DMS153 (cell line): Measurements from ENCODE around the gene GPSM3.

Source experiments
- DNase-seq: peaks from one replicate; lab custom pipeline; 2025; lab: John Stamatoyannopoulos, UW

Gene GPSM3

DNA sequence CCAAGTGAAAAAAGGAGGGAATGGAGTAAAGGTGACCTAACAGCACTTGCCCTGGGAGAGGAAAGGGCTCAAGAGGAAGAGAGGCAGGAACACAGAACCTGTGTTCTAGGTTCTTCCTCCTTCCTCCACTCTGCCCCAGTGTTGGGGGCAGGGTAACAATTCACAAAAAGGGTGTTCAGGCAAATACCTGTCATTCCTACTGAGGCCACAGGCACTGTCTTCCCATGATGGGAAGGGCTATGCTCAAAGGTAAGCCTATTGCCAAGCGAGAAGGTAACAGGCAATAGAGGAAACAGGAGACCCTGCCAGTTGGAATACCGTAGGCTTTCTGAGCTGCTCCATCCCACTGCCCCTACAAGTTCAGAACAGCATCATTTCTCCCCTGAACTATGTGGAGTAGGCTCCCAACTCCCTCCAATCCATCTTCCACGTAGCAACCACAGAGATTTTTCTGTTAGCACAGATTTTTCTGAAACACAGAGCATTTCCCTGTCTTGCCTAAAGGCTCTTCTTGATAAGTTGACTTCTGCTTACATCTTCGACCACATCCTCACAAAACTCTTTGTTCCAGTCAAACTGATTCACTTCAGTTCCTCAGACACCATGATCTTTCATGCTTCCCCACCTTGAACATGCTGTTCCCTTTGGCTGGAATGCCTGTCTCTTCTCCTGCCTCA, 19.3 kb downstream of the GPSM3 start:
- DNase-seq = no peak

DNA sequence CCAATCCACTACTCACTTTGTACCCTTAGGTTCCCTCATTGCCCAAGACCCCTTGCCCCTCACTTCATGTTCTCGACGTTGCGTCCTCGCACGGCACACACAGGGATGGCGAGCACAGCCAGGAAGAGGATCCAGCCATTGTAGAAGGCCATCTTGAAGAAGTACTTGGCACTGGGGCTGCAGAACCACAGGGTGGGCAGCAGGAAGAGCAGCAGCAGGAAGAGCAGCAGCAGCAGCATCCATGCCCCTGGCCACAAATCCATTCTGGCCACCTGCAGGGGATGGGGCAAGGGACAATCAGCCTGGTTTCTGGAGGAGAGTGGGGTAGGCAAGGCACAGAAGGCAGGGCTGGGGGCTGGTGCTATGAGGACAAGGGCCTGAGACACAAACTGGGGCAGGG, 21.2 kb downstream of the GPSM3 start:
- no peak for DNase-seq

DNA sequence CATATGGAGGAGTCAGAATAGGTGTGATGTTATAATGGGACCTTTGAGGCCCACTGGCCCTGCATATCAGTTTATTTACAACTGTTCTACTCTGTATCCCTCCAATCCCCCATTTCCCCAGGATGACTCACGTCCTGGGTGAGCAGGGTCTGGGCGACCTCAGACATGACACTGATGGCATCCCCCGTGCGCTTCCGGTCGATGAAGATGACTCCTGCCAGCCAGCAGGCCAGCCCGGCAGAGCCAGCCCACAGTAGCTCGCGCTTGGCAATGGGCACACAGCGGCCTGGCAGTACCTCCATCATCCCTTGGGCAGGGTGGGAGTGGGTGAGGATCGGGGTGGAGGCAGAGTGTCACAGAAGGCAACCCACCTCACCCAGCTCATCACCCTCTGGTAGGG, 22.1 kb downstream of the GPSM3 start:
- no peak for DNase-seq

DNA sequence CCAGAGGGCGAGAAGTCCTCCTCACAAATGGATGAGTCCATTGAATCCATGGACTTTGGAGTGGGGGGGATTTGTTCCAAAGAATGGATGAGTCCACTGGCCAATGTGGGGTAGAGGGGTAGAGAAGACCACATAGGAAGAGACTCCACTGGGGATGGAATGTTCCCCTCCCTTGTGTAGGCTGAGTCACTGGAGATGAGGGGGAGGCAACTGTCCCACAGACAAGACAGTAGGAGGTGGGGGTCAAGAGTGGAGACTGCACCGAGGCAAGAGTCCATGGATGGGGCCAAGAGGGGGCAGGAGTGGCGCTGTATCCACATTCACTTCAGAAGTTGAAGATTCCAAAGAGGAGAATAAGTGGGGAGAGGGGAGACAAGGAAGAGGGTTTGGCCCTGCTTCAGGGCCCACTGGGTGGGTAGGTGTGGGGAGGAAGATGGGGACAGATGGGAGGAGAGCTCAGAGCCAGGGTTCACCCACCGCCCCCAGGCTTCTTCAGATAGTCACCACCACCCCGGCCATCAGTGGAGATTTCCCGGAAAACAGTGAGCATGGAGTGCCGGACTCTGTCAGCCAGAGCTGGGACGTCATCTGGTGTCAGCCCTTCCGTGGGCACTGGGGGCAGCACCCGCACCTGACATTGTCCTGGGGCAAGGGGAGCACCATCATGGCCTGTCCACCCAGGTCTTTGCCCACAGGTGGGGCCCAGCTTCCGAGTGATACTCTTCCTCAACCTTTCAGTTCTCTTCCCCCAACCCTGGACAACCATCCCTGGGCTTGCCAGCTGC, 23.4 kb downstream of the GPSM3 start:
- no peak for DNase-seq

DNA sequence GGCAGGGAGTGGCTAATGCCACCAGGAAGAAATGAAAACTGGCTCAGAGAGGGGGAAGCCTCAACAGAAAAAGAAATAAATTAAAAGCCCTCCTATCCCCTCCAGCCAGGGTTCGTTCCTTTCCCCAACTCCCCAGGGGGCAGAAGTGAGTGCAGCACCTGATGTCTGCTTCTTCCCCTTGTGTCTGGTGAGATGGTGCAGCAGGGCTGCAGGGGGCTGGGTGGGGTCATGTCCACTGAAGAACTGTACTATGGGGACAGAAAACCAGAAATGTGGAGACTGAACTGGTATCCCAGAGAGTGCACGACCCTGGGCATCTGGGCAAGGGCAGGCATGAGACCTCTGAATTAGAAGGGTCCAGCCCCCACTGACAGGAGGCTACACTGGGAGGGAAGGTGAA, 24.1 kb downstream of the GPSM3 start:
- no peak for DNase-seq

DNA sequence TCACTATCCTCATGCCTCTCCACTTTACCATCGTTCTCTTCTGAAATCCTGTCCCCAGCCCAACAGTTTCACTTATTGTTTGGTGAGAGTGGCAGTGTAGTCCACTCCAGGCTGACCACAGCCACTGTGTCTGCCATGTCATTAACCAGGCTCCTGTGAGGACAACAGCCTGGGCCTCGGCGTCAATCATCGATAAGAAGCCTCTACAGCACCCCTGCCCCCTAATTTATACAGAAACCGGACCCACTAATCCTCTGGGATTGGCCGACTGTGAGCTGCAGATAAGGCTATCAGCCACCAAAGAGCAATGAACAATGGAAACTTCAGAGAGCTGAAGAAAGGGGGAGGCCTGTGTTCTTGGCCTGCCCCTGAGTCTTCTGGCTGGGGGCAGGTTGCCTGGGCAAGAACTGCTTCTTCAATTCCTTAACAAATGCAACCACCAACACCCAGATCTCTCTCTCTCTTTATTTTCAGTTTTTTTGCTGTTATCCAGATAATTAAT, 24.6 kb downstream of the GPSM3 start:
- DNase-seq = no peak

DNA sequence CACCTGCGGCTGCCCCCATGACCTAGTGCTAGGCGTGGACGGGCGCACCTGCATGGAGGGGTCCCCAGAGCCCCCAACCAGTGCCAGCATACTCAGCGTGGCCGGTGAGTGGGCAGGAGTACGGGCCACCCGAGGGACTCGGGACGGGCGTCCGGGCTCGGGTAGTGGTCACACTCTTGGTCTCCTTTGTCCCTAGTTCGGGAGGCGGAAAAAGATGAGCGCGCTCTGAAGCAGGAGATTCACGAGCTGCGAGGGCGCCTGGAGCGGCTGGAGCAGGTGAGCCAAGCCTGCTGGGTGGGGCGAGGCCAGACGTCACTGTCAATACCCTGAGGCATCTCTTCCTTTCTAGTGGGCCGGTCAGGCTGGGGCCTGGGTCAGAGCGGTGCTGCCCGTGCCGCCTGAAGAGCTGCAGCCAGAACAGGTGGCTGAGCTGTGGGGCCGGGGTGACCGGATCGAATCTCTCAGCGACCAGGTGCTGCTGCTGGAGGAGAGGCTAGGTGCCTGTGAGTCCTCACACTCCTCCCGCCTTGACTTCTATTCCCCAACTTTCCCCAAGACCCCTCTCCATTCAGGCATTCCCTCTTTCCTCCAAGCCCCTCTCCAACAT, 25.2 kb downstream of the GPSM3 start:
- peak; percentile 44 for DNase-seq

DNA sequence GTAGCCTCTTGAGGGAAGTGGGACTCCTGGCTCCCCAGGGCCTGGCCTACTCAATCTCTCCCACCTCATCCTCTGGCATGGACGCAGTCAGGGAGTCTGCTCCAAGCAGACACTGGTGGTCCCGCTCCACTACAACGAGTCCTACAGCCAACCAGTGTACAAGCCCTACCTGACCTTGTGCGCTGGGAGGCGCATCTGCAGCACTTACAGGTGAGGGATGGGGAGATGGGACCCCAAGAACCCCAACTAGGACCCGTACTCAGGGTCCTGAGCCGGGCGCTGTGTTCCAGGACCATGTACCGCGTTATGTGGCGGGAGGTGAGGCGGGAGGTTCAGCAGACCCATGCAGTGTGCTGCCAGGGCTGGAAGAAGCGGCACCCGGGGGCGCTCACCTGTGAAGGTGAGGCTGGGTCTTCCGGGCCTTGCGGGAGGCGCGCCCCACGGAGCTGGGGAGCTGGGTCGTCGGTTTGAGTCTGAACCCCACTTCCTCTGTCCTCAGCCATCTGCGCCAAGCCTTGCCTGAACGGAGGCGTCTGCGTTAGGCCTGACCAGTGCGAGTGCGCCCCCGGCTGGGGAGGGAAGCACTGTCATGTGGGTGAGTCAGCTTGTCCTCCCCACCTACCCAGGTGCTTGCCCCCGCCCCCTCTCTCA, 25.9 kb downstream of the GPSM3 start:
- peak; percentile 28 for DNase-seq

DNA sequence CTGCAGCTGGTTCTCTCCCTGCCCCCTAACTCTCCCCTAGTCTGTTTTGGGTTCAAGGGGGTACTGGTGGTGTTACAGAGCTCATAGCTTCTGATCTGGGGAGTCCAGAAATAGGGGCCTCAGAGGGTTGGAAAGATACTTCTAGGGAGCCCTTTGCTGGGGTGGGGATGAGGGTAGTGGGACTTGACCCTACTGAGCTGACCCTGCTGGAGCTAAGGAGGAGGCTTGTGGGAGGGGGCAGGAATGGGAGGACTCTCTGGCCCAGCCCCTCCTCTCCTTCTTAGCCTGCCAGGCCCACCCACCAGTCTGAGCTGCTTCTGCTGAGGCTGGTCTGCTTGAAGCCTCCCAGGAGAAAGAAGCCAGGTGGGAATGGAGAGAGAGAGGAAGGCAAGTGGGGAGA, 28.1 kb downstream of the GPSM3 start, which contains the start of gene EGFL8:
Gene EGFL8 (plus strand): TSS at position 301 of the 400 bp plus-strand sequence. CDS start 1,571 bp downstream, outside the sequence.
- no peak for DNase-seq

DNA sequence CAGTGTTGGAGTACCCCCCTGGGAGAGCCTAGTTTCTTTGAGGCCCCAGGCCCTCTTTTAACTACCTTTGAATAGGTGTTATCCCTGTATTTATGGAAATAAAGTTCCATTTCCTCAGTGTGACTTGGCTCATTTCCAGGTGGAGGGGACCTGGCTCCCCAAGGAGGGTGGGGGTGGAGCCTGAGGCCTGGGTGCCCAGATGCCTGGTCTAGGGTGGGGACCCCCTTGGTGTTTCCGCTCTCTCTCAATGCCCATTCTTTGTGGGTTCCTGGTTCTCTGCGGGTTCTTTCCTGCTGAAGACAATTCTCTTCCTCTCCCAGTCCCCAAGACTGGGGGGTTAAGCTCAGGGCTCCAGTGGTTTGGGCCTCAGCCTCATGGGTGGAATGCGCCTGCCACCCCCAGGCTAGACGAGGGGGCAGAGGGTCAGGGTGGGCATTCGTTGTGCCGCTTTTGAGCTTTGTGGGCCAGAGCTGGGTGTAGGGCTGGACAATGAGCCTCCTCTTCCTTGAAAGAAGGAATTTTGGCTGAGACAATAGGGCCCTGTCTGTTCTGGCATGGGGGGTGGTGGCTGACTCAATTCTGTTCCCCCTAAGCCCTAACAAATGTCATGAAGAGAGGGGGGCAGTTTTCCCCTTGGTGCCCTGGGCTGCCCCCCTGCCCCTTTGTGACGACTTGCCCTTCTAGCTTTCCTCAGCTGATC, 28.7 kb downstream of the GPSM3 start:
- no peak for DNase-seq

DNA sequence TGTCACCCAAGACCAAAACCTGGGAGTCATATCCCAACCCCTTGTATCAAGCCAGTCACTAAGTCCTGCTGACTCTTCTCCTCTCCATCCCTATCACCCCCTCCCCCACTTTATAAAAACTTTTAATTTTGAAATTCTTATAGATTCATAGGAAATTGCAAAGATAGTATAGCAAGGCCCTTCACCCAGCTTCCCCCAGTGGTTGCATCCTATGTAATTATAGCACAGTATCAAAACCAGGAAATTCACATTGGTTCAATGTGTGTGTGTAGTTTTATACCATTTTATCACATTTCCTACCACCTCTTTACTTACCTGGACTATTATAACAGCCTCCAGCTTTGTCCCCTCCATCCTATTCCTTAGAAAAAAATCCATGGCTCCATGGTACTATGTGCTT, 34.4 kb downstream of the GPSM3 start:
- DNase-seq = no peak

DNA sequence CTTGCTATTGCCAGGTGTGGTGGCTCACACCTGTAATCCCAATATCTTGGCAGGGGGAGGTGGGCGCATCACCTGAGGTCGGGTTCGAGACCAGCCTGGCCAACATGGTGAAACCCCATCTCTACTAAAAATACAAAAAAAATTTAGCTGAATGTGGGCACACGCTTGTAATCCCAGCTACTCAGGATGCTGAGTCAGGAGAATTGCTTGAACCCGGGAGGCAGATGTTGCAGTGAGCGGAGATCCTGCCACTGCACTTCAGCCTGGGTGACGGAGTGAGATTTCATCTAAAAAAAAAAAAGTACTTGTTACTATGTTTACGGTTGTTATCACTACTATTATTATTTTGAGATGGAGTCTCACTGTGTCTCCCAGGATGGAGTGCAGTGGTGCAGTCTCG, 35.6 kb downstream of the GPSM3 start:
- DNase-seq = no peak

DNA sequence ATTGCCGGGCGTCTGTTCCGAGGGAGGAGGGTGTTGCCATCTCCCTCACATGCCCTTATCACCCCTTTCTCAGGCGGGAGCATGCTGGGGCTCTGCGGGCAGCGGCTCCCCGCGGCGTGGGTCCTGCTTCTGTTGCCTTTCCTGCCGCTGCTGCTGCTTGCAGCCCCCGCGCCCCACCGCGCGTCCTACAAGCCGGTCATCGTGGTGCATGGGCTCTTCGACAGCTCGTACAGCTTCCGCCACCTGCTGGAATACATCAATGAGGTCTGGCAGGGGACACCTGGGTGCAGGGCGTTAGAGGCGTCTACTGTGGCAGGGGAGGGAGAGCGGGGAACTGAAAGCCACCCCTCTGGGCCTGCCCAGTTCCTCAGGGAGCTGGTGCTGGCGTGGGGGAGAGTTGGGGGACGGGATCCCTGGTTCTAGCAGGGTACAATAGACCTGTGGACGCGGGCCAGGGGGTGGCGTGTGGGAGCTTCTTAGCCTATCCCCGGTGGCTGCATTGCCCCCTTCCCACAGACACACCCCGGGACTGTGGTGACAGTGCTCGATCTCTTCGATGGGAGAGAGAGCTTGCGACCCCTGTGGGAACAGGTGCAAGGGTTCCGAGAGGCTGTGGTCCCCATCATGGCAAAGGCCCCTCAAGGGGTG, 37.8 kb downstream of the GPSM3 start:
- DNase-seq = peak; percentile 46

DNA sequence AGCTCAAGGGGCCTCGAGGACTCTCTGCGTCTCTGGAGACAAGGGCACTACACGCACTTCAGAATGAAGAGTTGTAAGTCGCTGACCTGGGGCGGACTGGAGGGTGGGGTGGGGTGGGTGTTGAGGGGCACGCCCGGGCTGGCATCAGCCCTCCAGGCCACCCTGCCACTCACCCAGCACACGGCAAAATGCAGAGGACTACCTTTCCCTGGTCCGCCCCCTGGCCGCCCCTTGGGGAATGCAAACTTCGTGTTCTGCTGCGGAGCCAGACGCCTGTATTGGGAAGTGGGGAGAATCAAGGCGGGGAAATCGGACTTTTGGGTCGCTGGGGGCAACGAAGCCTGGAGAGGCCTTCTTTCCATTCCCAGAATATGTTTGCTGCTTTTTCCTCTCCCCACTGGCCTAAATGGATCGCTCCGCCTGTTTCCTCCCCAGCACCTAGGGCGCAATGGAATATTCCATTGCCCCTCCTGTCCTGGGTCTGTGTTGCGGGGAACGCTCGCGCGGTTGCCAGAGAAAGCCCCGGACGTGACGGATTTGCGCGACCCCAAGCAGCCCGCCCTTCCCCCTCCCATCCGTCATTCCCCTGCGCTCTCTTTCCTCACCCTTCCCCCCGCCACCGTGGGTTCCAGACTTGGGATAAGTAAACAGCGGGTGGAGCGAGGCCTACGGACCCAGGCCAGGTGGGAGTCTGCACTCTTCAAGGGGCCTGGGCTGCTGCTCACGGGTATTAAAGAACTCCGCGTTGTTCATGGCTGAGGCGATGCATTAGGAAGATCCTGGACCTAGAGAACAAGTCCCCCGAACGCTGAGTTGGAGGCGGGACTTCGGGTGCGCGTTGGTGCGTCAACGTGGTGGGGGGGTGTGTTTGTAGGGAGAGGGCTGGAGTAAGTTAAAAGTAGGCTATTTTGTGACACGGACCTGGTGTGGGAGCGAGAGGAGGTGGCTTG, 38.6 kb downstream of the GPSM3 start, which contains the start of gene PPT2:
Gene PPT2 (plus strand): TSS at position 578 of the 950 bp plus-strand sequence. CDS start 454 bp downstream, outside the sequence.
- peak; percentile 61 for DNase-seq

DNA sequence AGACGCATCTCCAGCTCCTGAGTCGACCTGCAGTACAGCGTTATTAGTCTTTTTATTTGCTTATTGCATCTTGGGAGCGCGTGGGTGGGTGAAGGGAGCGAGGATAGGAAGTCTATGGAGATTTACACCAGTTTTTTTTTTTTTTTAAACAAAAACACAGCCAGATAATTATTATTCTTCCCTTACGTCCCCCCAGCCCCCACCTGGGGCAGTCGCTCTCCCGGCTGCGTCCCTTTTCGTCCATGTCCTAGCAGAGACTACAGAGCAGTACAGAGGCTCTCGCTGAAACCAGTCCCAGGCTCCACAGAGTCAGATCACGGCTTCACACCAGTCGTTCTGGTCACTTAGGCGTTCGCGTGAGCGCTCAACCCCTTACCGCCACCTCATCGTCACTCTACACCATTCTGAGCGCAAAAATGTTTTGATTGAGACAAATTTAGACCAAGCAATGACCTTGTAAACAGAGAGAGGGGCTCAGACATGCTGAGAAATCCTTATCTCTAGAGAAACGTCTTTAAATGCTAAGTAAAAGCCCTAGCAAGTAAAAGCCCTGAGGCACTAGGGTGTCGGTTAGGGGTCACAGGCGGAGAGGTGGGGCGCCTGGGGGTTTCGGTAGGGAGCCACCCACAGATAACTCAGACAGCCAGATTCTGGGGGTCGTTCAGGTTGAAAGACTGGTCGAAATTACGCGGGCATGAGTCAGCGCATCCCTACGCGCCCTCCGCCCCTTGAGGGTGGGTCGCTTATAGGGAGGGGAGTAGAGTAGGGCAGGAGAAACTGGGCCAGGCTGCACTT, 39.5 kb downstream of the GPSM3 start:
- no peak for DNase-seq

DNA sequence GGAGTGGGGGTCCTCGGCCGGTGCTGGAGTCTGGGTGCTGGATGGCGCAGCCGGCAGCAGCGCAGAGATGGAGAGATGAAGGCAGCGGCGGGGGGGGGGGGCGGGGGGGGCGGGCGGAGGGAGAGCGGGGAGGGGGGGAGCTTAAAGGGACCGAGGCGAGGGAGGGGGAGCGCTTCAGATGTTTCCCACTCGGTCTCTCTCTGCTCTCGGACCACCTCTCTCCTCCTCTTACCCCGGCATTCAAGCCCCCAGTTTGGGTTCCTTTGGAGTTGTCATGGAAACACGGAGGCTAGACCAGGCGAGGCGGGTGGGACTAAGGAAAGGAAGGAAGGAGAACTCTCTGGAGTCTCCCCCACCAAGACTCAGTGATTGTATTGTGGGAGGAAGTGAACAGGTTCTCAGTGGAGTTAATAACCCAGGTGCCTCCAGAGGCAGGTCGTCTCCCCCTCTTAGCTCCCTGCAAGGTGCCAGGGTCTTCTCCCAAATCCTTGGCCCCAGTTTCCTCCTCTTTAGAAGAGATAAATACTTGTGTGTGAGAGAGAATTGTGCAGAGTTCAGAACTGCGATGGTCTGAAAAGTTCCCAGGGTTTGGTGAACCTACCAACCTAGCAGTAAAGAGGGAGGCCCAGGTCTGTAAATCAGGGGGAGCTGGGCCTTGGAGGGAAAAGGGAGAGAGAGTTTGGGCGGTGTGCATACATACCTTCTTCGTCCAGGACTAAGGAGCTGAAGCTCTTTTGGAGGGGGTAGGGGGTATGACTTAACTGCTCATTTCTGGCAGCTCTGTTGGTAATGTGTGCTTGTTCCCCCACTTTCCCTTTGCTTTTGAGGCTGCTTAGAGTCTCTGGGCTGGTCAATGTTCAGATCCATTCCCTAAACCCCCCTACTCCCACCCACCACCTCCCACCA, 40.3 kb downstream of the GPSM3 start, which contains the start of gene PRRT1:
Gene PRRT1 (minus strand): TSS at position 77 of the 906 bp plus-strand sequence. CDS start 112 bp downstream, outside the sequence.
- no peak for DNase-seq

DNA sequence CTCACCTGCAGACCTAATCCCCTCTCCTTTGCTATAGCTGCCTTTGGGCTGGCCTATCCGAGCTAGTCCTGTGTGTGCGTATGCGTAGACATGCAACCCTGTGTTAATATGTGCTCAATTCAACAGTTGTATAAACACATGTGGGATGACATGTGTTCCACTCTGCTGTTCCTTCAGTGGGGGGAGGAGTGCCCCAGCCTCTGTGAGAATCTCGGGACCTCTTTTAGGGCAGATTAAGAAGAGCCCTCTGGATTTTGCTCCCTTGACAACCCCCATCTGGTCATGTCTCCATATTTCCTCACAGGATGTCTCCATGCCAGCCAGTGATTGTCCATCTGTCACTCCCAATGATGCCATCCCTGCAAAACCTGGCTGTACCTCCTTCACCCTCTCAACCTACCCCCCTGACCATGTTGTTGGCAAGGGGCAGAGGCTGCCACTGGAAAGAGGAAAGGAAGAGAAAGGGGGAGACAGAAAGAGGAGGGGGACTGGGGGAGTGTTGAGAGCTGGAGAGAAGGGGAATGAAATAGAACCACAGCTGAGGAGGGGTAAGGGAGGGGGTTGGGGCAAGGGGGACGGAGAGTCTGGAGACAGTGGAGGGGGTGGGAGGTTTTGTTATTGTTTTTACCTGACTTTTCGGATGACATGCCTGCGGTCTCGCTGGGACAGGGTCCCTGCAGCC, 41.1 kb downstream of the GPSM3 start:
- no peak for DNase-seq
